Activated CD4-positive, alpha-beta T cell treated with anti-CD3 and anti-CD28 coated beads, Interleukin-2, Interleukin-6, amounts not matched to agents 100 ng/mL and 50 ng/mL, durations not matched to agents 16 hours and 8 hours (primary cell): ENCODE measurements around the gene S100A14.
A peak's percentile ranks its signal among the peaks of the same experiment; 100 is the strongest.
"Not testable (repeated sequence)": the region's sequence is repeated elsewhere in the genome, so short reads cannot be mapped to it uniquely, and the experiment has no call there.

Experiments used
- DNase-seq: peaks from one replicate; pipeline ENCODE4 v3.0.0-alpha.2; 2020

Gene S100A14

DNA sequence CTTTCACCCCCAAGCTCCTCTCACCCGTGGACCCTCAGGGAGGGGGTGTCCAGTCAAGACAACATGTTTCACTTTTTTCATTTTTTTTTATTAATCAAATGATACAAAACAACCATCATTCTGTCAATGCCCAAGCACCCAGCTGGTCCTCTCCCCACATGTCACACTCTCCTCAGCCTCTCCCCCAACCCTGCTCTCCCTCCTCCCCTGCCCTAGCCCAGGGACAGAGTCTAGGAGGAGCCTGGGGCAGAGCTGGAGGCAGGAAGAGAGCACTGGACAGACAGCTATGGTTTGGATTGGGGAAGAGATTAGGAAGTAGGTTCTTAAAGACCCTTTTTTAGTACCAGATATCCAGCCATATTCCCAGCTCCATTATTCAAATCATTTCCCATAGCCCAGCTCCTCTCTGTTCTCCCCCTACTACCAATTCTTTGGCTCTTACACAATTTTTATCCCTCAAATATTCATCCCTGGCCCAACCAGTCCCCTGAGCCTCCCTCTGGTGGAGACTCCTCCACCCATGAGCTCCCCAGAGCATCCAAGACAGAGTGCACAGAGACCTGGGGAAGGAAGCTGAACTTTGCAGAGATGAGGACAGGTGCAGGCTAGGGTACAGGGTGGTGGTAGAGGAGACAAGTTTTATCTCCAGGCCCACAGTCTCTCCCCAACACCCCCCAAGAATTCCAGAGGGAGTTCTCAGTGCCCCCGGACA is 1.8 kb downstream of the S100A14 start:
- DNase-seq: no peak

GRCh38 chr1:153613406-153613805 is 2.7 kb downstream of the S100A14 start:
- no peak for DNase-seq

DNA sequence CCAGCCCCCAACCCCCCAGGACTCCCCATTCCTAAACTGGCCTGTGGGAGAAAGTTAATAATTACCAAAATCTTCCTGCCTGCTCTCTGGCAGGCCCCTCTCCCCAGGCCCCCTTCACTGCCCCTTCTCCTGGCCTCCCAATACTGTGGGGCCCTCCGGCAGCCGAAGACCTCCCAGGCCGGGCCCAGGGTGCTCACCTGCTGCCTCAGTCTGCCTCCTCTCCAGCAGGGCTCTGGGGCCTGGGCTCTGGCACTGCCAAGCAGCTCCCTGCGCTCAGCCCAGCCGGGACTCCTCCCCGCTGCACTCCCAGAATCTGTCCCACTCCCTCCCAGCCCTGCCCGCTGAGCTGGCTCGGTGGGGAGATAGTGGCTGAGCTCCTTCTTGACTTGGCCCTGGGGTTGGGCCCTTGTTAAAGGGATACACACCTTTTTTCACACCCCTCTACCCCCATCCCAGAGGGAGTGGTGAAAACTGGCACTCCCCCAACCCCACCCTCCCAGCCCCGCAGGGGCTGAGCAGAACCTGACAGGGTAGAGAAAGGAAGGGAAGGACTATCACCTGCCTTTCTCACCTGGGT is 3.3 kb downstream of the S100A14 start, which contains the start of gene S100A16:
TSS of gene S100A16 (minus strand) at position 383 of the 577 bp plus-strand sequence. CDS start 4,986 bp downstream, outside the sequence.
- DNase-seq: no peak

GRCh38 chr1:153612111-153612754 is 3.9 kb downstream of the S100A14 start:
- DNase-seq: no peak

- no peak for DNase-seq
Observed at GRCh38 chr1:153611356-153611755, 4.8 kb downstream of the S100A14 start.

GRCh38 chr1:153610811-153611301 is 5.3 kb downstream of the S100A14 start:
- no peak for DNase-seq

- no peak for DNase-seq
Observed at GRCh38 chr1:153610334-153610733, 5.8 kb downstream of the S100A14 start.

DNA sequence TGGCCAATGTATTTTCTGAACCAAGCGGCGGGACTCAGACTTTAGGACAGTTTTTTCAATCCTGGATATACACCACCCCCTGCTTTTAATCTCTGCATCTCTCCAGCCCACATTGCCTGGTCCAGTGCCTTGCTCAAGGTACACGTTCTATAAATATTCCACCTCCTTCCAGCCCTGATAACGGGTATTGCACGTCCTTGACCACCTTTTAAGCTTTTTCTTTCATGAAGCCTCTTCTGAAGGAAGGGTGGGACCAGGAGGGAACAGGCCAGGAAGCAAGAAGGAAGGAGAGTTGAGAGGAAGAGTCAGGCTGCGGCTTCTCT is 6.6 kb downstream of the S100A14 start:
- no peak for DNase-seq

- DNase-seq: no peak
Observed at GRCh38 chr1:153608742-153609584, 7.2 kb downstream of the S100A14 start.

DNA sequence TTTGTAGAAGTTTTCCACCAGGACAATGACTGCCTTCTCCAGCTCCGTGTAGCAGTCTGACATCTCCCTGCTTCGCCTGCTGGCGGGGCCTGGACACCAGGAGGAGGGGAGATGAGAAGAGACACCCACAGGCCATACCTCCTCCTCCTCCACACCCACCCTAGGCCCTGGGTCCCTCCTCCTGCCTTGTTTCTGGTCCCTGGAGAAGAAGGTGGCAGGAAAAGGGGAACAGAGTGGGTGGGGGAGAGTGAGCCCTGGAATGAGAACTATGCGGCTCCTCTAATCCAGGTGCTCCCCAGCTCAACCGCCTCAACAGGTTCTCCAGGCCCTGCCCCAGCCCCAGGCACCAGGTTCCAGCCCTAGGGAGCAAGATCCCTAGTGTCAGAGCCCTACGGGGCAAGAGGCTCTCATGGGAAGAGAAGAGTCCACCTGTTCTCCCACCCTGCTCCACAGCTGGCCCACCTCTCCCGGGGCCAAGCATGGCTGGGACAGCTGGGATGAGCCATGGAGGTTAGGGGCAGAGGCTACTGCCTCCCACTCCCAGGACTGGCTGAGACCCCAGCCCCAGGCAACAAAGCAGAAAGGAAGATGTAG is 7.9 kb downstream of the S100A14 start:
- no peak for DNase-seq

GRCh38 chr1:153607381-153607780 is 8.7 kb downstream of the S100A14 start:
- DNase-seq: no peak

- DNase-seq: no peak
Observed at GRCh38 chr1:153606194-153606593, 9.9 kb downstream of the S100A14 start.

DNA sequence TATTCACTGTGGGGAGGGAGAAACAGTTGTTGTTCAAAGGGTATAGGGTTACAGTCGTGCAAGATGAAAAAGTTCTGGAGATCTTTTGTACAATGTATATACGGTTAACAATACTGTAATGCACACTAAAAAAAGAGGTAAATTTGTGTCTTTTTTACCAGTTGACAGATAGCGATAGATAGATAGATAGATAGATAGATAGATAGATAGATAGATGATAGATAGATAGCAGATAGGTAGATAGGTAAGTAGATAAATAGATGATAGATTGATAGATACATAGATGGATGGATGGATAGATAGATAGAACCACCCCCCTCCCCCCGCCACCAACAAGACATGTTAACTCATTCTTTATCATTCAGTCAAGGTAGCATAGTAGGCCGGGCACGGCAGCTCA is 13.4 kb downstream of the S100A14 start:
- DNase-seq: no peak

GRCh38 chr1:153599847-153600246 is 16.3 kb downstream of the S100A14 start:
- DNase-seq: no peak

GRCh38 chr1:153598309-153599172 is 17.6 kb downstream of the S100A14 start:
- DNase-seq: peak; percentile 39

DNA sequence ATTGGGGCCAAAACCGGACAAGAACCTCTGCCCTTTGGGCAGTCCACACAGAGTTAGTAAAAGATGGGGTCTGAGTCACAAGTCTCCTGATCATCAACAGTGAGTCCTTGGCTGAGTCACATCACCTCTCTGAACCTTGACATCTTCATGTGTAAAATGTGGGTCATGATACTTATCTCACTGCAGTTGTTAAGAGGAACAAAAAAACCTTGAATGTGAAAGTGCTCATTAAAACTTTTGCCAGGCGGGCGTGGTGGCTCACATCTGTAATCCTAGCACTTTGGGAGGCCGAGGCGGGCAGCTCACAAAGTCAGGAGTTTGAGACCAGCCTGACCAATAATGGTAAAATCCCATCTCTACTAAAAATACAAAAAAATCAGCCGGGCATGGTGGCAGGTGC is 18.9 kb downstream of the S100A14 start:
- DNase-seq: peak; percentile 42

GRCh38 chr1:153592748-153593147 is 23.4 kb downstream of the S100A14 start:
- no peak for DNase-seq

- no peak for DNase-seq
Observed at GRCh38 chr1:153588482-153588881, 27.6 kb downstream of the S100A14 start.

- DNase-seq: not testable (repeated sequence)
Observed at GRCh38 chr1:153588033-153588432, 28.1 kb downstream of the S100A14 start.

GRCh38 chr1:153587314-153587713 is 28.8 kb downstream of the S100A14 start:
- DNase-seq: no peak

DNA sequence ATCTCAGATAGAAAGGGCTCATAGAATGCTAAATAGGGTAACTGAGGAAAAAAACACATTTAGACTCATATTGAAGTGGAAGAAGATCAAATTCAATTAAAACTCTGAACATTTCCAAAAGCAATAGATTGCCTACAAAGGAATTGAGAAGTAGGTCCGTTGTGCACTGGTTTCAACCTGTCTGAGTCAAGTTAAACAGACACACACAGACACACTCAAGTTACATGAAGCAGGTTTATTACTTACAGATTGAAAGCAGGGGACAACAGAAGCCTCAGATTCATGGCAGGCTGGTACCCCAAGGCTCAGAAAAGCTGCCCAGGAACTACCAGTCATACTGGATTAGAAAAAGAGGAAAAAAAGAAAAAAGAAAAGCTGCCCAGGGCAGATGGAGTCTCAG is 29.8 kb downstream of the S100A14 start:
- DNase-seq: no peak

DNA sequence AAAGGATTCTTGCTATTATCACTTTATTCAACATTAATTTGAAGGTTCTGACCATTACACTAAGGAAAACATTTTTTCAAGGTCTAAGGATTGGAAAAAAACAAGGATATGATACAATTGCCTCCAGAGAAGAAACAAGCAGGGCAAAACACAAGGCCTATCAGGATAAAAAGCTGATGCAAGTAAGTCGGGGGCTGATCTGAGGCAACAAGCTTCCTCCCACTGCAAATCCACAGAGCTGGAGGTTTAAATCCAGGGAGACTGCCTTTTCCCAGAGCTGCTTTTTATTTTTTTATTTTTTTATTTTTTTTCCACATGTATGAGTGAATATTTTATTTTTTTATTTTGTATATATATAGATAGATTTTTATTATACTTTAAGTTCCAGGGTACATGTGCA is 31.1 kb downstream of the S100A14 start:
- no peak for DNase-seq
